CD8-positive, alpha-beta memory T cell (primary cell): ENCODE data around the gene GET4. TPM values are rescaled to one million over a fixed set of nuclear protein-coding genes. Genes with fewer than 3 reads are reported as not detected.

Experiments
- CTCF ChIA-PET: fragments of 350-600 bp; sonication (Branson Sonifier 250); formaldehyde crosslinking; loops from one replicate; lab custom pipeline; 2021; ENCODE audit warnings: antibody characterized with exemption; lab: Charles Lee
- POLR2A ChIA-PET: fragments of 350-600 bp; sonication (Branson Sonifier 250); formaldehyde crosslinking; loops from one replicate; lab custom pipeline; 2021; ENCODE audit warnings: antibody characterized with exemption; lab: Charles Lee
- DNase-seq, 5 donors: peaks; one replicate each; pipeline versions ENCODE4 v3.0.0 to v3.0.0-alpha.2; 2020 to 2022; ENCODE audit warnings: mixed read lengths in 1 of 5
- H3K27ac ChIP-seq: one replicate; pipeline ENCODE4 v1.7.0; 2013; ENCODE audit warnings: low read depth, mild to moderate bottlenecking, low read length, moderate library complexity
- H3K27me3 ChIP-seq: 2 replicates; pipeline ENCODE4 v1.7.0; 2013; ENCODE audit warnings: low read length, mild to moderate bottlenecking; ENCODE audit not compliant: insufficient read depth, poor library complexity, severe bottlenecking
- H3K36me3 ChIP-seq: 2 replicates; pipeline ENCODE4 v1.7.0; 2013; ENCODE audit warnings: mild to moderate bottlenecking, low read length, moderate library complexity; ENCODE audit not compliant: insufficient read depth
- H3K4me1 ChIP-seq: 2 replicates; pipeline ENCODE4 v1.7.0; 2013; ENCODE audit warnings: mild to moderate bottlenecking, low read length, moderate library complexity; ENCODE audit not compliant: insufficient read depth
- H3K4me3 ChIP-seq: 2 replicates; pipeline ENCODE4 v1.7.0; 2013; ENCODE audit warnings: mild to moderate bottlenecking, low read length
- H3K9me3 ChIP-seq: 2 replicates; pipeline ENCODE4 v1.7.0; 2013; ENCODE audit warnings: mild to moderate bottlenecking, low read length
- H3K27ac Mint-ChIP-seq, 8 donors: one replicate each; pipeline ENCODE4 v1.8.0; 2020 to 2021; ENCODE audit warnings: mixed read lengths in 8 of 8, mild to moderate bottlenecking in 6 of 8, inconsistent platforms in 3 of 8, moderate library complexity in 3 of 8
- H3K27me3 Mint-ChIP-seq, 2 donors: one replicate each; pipeline ENCODE4 v1.8.0; 2020 to 2021; ENCODE audit warnings: mixed read lengths in 2 of 2, mild to moderate bottlenecking in 1 of 2, moderate library complexity in 1 of 2
- H3K36me3 Mint-ChIP-seq, 3 donors: one replicate each; pipeline ENCODE4 v1.8.0; 2020 to 2021; ENCODE audit warnings: mixed read lengths in 3 of 3, inconsistent platforms in 1 of 3, mild to moderate bottlenecking in 1 of 3
- H3K4me1 Mint-ChIP-seq, 3 donors: one replicate each; pipeline ENCODE4 v1.8.0; 2020 to 2021; ENCODE audit warnings: mixed read lengths in 3 of 3, inconsistent platforms in 1 of 3, mild to moderate bottlenecking in 1 of 3
- H3K4me3 Mint-ChIP-seq, 7 donors: one replicate each; pipeline ENCODE4 v1.8.0; 2020 to 2021; ENCODE audit warnings: mixed read lengths in 7 of 7, mild to moderate bottlenecking in 6 of 7, moderate library complexity in 4 of 7, inconsistent platforms in 2 of 7
- H3K9me3 Mint-ChIP-seq, 5 donors: one replicate each; pipeline ENCODE4 v1.8.0; 2020 to 2022; ENCODE audit warnings: mixed read lengths in 5 of 5, mild to moderate bottlenecking in 3 of 5, moderate library complexity in 2 of 5, inconsistent platforms in 1 of 5
- polyA plus RNA-seq: library from polyadenylated mRNA; unstranded; fragments of 300-500 nt; fragmentation: Illumina TruSeq; gene quantifications from one replicate; pipeline ENCODE4 v1.2.3, GENCODE V29; 2021
- total RNA-seq, 2 experiments: library from RNA; stranded (reverse); gene quantifications; one replicate each; pipeline ENCODE4 v1.2.3, GENCODE V29; 2021

GET4 gene
- total and polyA plus RNA-seq, 3 experiments from 2014 or later: 33.6 to 44.9 (median 39.9) TPM

GRCh38 chr7:931871-932650 lies 55.7 kb downstream of the GET4 start:
- ChIA-PET POLR2A (no interaction called here), CTCF (interaction anchor here (0.5 kb wide), 1 partner anchor 22 kb away, joined by 3 read pairs; no protein-coding TSS in a partner anchor)
- Histone ChIP-seq H3K27me3 (no peaks in the 10 kb centered on the region), H3K36me3 (no peaks in the 10 kb centered on the region), H3K4me3 (no peak overlapping the region), H3K27ac (no peak overlapping the region), H3K9me3 (no peaks in the 10 kb centered on the region), H3K4me1 (no peaks in the 10 kb centered on the region)
- peak overlapping the region in 3 of 8 donors; percentile 50 to 69 (median 60) for H3K27ac Mint-ChIP-seq
- no peak overlapping the region for H3K4me3 Mint-ChIP-seq
- no peaks in the 10 kb centered on the region for H3K9me3 Mint-ChIP-seq
- DNase-seq: peak in 1 of 5 donors; percentile 41
- peaks cover 29 to 36% (median 30%) of the 10 kb centered on the region in 3 donors for H3K4me1 Mint-ChIP-seq
- H3K27me3 Mint-ChIP-seq: no peaks in the 10 kb centered on the region
- H3K36me3 Mint-ChIP-seq: peaks cover 0 to 2% (median 0%) of the 10 kb centered on the region in 3 donors

GRCh38 chr7:932651-932975 lies 56.3 kb downstream of the GET4 start:
- ChIA-PET POLR2A (no interaction called here), CTCF (no interaction called here)
- no peaks in the 10 kb centered on the region for H3K4me1 ChIP-seq

GRCh38 chr7:934469-935163 lies 58.3 kb downstream of the GET4 start:
- no peaks in the 10 kb centered on the region for H3K27me3 Mint-ChIP-seq
- DNase-seq: peak in 1 of 5 donors; percentile 43
- no peaks in the 10 kb centered on the region for H3K9me3 Mint-ChIP-seq
- H3K4me1 Mint-ChIP-seq: peaks cover 14 to 19% (median 14%) of the 10 kb centered on the region in 3 donors
- no peaks in the 10 kb centered on the region for H3K4me1 ChIP-seq
- no peak overlapping the region for H3K27ac ChIP-seq
- no peaks in the 10 kb centered on the region for H3K27me3 ChIP-seq
- peak overlapping the region in 1 of 8 donors; percentile 60 for H3K27ac Mint-ChIP-seq
- no peaks in the 10 kb centered on the region for H3K36me3 ChIP-seq
- H3K9me3 ChIP-seq: no peaks in the 10 kb centered on the region
- H3K36me3 Mint-ChIP-seq: peaks cover 0 to 2% (median 0%) of the 10 kb centered on the region in 3 donors
- ChIA-PET CTCF (no interaction called here), POLR2A (no interaction called here)
- no peak overlapping the region for H3K4me3 ChIP-seq
- H3K4me3 Mint-ChIP-seq: no peak overlapping the region

More at GRCh38 chr7:932651-932975, 56.3 kb downstream of the GET4 start:
- Mint-ChIP-seq H3K27ac (no peak overlapping the region), H3K36me3 (peaks cover 0 to 2% (median 0%) of the 10 kb centered on the region in 3 donors), H3K4me1 (peaks cover 26 to 32% (median 26%) of the 10 kb centered on the region in 3 donors), H3K9me3 (no peaks in the 10 kb centered on the region), H3K27me3 (no peaks in the 10 kb centered on the region), H3K4me3 (peak overlapping the region in 1 of 7 donors; percentile 68)
- DNase-seq: peak in 1 of 5 donors; percentile 46
- Histone ChIP-seq H3K27ac (no peak overlapping the region), H3K36me3 (no peaks in the 10 kb centered on the region), H3K9me3 (no peaks in the 10 kb centered on the region), H3K4me3 (no peak overlapping the region), H3K27me3 (no peaks in the 10 kb centered on the region)

- H3K27ac ChIP-seq: no peak overlapping the region
- H3K4me1 ChIP-seq: no peaks in the 10 kb centered on the region
- no peaks in the 10 kb centered on the region for H3K27me3 ChIP-seq
- Mint-ChIP-seq H3K36me3 (peaks cover 0 to under 1% (median 0%) of the 10 kb centered on the region in 3 donors), H3K4me3 (no peak overlapping the region), H3K9me3 (no peaks in the 10 kb centered on the region), H3K27ac (no peak overlapping the region), H3K4me1 (peaks cover 11 to 17% (median 13%) of the 10 kb centered on the region in 3 donors), H3K27me3 (no peaks in the 10 kb centered on the region)
- H3K36me3 ChIP-seq: no peaks in the 10 kb centered on the region
- ChIA-PET POLR2A (no interaction called here), CTCF (no interaction called here)
- DNase-seq: peak in 1 of 5 donors; percentile 37
- H3K9me3 ChIP-seq: no peaks in the 10 kb centered on the region
- H3K4me3 ChIP-seq: no peak overlapping the region
Measured at GRCh38 chr7:935164-935873, 59.0 kb downstream of the GET4 start.

- no peaks in the 10 kb centered on the region for H3K9me3 ChIP-seq
- H3K27me3 ChIP-seq: no peaks in the 10 kb centered on the region
- Mint-ChIP-seq H3K27me3 (no peaks in the 10 kb centered on the region), H3K4me1 (peaks cover 11 to 20% (median 19%) of the 10 kb centered on the region in 3 donors), H3K27ac (peak overlapping the region in 5 of 8 donors; percentile 22 to 77 (median 68)), H3K36me3 (peaks cover 0 to 4% (median 0%) of the 10 kb centered on the region in 3 donors), H3K9me3 (peaks cover 0 to 5% (median 0%) of the 10 kb centered on the region in 5 donors), H3K4me3 (peak overlapping the region in 1 of 7 donors; percentile 23)
- no peak overlapping the region for H3K4me3 ChIP-seq
- H3K27ac ChIP-seq: no peak overlapping the region
- DNase-seq: peak in 1 of 5 donors; percentile 44
- CTCF ChIA-PET: no interaction called here
- POLR2A ChIA-PET: no interaction called here
- H3K36me3 ChIP-seq: no peaks in the 10 kb centered on the region
- H3K4me1 ChIP-seq: no peaks in the 10 kb centered on the region
Measured at GRCh38 chr7:935874-936385, 59.6 kb downstream of the GET4 start.

GRCh38 chr7:936386-937054 lies 60.2 kb downstream of the GET4 start:
- Histone ChIP-seq H3K4me3 (no peak overlapping the region), H3K4me1 (no peaks in the 10 kb centered on the region), H3K27ac (no peak overlapping the region), H3K36me3 (no peaks in the 10 kb centered on the region), H3K27me3 (no peaks in the 10 kb centered on the region), H3K9me3 (no peaks in the 10 kb centered on the region)
- peak in 1 of 5 donors; percentile 57 for DNase-seq
- Mint-ChIP-seq H3K27me3 (no peaks in the 10 kb centered on the region), H3K27ac (peak overlapping the region in 6 of 8 donors; percentile 22 to 77 (median 66)), H3K4me3 (peak overlapping the region in 3 of 7 donors; percentile 7 to 27 (median 15)), H3K4me1 (peaks cover 16 to 25% (median 24%) of the 10 kb centered on the region in 3 donors), H3K36me3 (peaks cover 0 to 4% (median 0%) of the 10 kb centered on the region in 3 donors), H3K9me3 (peaks cover 0 to 9% (median 0%) of the 10 kb centered on the region in 5 donors)
- POLR2A ChIA-PET: no interaction called here
- CTCF ChIA-PET: no interaction called here

GRCh38 chr7:937856-938484 lies 61.6 kb downstream of the GET4 start:
- H3K36me3 Mint-ChIP-seq: peaks cover 0 to 4% (median 3%) of the 10 kb centered on the region in 3 donors
- H3K4me3 Mint-ChIP-seq: no peak overlapping the region
- DNase-seq: peak in 1 of 5 donors; percentile 12
- H3K4me1 Mint-ChIP-seq: peaks cover 19 to 31% (median 29%) of the 10 kb centered on the region in 3 donors
- H3K27me3 Mint-ChIP-seq: no peaks in the 10 kb centered on the region
- ChIA-PET CTCF (no interaction called here), POLR2A (no interaction called here)
- H3K9me3 ChIP-seq: no peaks in the 10 kb centered on the region
- H3K4me1 ChIP-seq: no peaks in the 10 kb centered on the region
- no peaks in the 10 kb centered on the region for H3K27me3 ChIP-seq
- no peaks in the 10 kb centered on the region for H3K36me3 ChIP-seq
- H3K27ac ChIP-seq: no peak overlapping the region
- H3K9me3 Mint-ChIP-seq: peaks cover 0 to 9% (median 0%) of the 10 kb centered on the region in 5 donors
- peak overlapping the region in 3 of 8 donors; percentile 42 to 87 (median 48) for H3K27ac Mint-ChIP-seq
- H3K4me3 ChIP-seq: no peak overlapping the region
